Fibroblast of lung (primary cell): ENCODE measurements around the gene GABBR2. TPM values are rescaled to one million over a fixed set of nuclear protein-coding genes. Genes with fewer than 3 reads are reported as not detected.
"Not testable (repeated sequence)": the region's sequence is repeated elsewhere in the genome, so short reads cannot be mapped to it uniquely, and the experiment has no call there.

Experiments
- DNase-seq, 2 donors: peaks; one replicate each; pipeline versions ENCODE4 v3.0.0 to v3.0.0-alpha.2; 2010; ENCODE audit warnings: low read depth in 2 of 2
- H2AFZ ChIP-seq: 2 replicates; pipeline ENCODE4 v1.5.1; 2012; ENCODE audit warnings: low read length, control low read depth, inconsistent platforms
- H3K27ac ChIP-seq: 2 replicates; pipeline ENCODE4 v1.5.1; 2011; ENCODE audit warnings: low read length, control low read depth; ENCODE audit not compliant: insufficient read depth
- H3K27me3 ChIP-seq: 2 replicates; pipeline ENCODE4 v1.5.1; 2011; ENCODE audit warnings: mild to moderate bottlenecking, low read length; ENCODE audit not compliant: control insufficient read depth, insufficient read depth
- H3K36me3 ChIP-seq: 2 replicates; pipeline ENCODE4 v1.5.1; 2011; ENCODE audit warnings: low read length; ENCODE audit not compliant: control insufficient read depth, insufficient read depth
- H3K4me1 ChIP-seq: 2 replicates; pipeline ENCODE4 v1.5.1; 2011; ENCODE audit warnings: low read length; ENCODE audit not compliant: control insufficient read depth, insufficient read depth; ENCODE audit errors: extremely low read depth
- H3K4me2 ChIP-seq: 2 replicates; pipeline ENCODE4 v1.5.1; 2011; ENCODE audit warnings: low read length, control low read depth; ENCODE audit not compliant: insufficient read depth; ENCODE audit errors: extremely low read depth
- H3K4me3 ChIP-seq, 4 experiments: fragments of 200-600 bp in 1 of 4; sonication (generic) in 1 of 4; replicated peaks in 1 of 4; 2 replicates each; pipeline ENCODE4 v1.5.1; 2011 to 2016; ENCODE audit warnings: low read length in 4 of 4, low read depth in 3 of 4, mild to moderate bottlenecking in 3 of 4, control low read depth in 2 of 4, inconsistent platforms in 1 of 4, mixed read lengths in 1 of 4; ENCODE audit not compliant: insufficient read depth in 1 of 4; ENCODE audit errors: control extremely low read depth in 1 of 4
- H3K79me2 ChIP-seq: 2 replicates; pipeline ENCODE4 v1.5.1; 2012; ENCODE audit warnings: mild to moderate bottlenecking, low read length, inconsistent platforms; ENCODE audit not compliant: control insufficient read depth, insufficient read depth
- H3K9ac ChIP-seq: 2 replicates; pipeline ENCODE4 v1.5.1; 2011; ENCODE audit warnings: mild to moderate bottlenecking, low read length, control low read depth; ENCODE audit not compliant: insufficient read depth
- H3K9me3 ChIP-seq: 2 replicates; pipeline ENCODE4 v1.5.1; 2012; ENCODE audit warnings: low read depth, low read length; ENCODE audit not compliant: control insufficient read depth, insufficient read depth
- H4K20me1 ChIP-seq: 2 replicates; pipeline ENCODE4 v1.5.1; 2011; ENCODE audit warnings: low read length; ENCODE audit not compliant: control insufficient read depth, insufficient read depth; ENCODE audit errors: extremely low read depth
- CTCF ChIP-seq, 2 donors: IDR thresholded peaks in 1 of 2; conservative IDR thresholded peaks in 1 of 2; 1 replicate in 1 of 2; 2 replicates in 1 of 2; pipeline ENCODE4 v1.5.1; 2011 to 2012; ENCODE audit warnings: low read length in 2 of 2, control low read depth in 1 of 2, inconsistent platforms in 1 of 2, low read depth in 1 of 2, mild to moderate bottlenecking in 1 of 2
- EZH2 ChIP-seq: IDR thresholded peaks from 2 replicates; pipeline ENCODE4 v1.5.1; 2012; ENCODE audit warnings: low read length, control low read depth, mild to moderate bottlenecking; ENCODE audit errors: missing control alignments
- polyA plus RNA-seq, 2 donors: library from polyadenylated mRNA; depleted of rRNA in 1 of 2; stranded (reverse) in 1 of 2; unstranded in 1 of 2; fragments of >200 nt; gene quantifications; 2 replicates each; pipeline ENCODE4 v1.2.1, GENCODE V29; 2011 to 2012; ENCODE audit warnings: missing spikeins in 1 of 2
- total RNA-seq: library from RNA; depleted of rRNA; stranded (reverse); fragments of >200 nt; gene quantifications from 2 replicates; pipeline ENCODE4 v1.2.1, GENCODE V29; 2014

The GABBR2 gene
- total and polyA plus RNA-seq, 2 donors (not counting 1 experiment from before 2014, with no cell fraction given): 0.32 to 0.33 TPM

DNA sequence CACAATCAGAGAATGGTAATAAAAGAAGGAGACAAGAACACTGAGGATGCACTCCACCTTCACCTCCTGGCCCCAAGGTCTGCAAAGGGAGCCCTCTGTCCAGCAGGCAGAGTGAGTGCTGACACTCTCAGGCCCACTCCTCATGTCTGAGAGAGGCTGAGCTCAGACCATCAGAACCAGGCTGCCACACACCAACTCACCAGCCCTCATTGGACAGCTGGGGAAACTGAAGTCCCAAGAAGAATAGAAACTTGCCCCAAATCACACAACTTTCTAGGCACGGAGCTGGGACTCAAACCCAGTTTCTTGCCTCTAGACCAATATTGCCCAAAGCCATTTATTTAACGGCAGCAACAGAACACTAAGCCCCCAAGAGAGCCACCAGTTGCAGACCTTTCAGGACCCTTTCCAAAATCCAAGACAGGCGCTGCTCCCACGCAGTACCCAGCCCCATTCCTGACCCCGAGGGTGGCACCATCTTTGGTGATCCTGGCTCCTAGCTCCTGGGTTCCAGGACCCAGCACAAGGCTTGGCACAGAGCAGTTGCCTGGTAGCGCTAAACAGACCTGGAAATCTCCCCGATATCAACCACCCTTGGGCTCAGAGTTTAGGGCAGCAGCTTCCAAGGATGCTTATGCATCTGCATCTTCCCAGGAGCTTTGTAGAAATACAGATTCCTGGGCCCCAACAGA, 192.4 kb downstream of the GABBR2 start:
- H3K4me1 ChIP-seq: no peaks in the 10 kb centered on the region
- no peak overlapping the region for H3K4me3 ChIP-seq
- no peaks in the 10 kb centered on the region for H3K79me2 ChIP-seq
- no peak overlapping the region for H3K4me2 ChIP-seq
- H4K20me1 ChIP-seq: no peaks in the 10 kb centered on the region
- no peak overlapping the region for H3K9ac ChIP-seq
- no peak for TF ChIP-seq EZH2
- TF ChIP-seq CTCF (conservative IDR thresholded peaks at IDR 0.05 in 1 of 2, IDR thresholded peaks at IDR 0.05 in 1 of 2; ENCODE audit: low read depth in 1 of 2, low read length in 2 of 2): no peak
- no peak overlapping the region for H3K27ac ChIP-seq
- no peaks in the 10 kb centered on the region for H3K36me3 ChIP-seq
- no peak overlapping the region for H2AFZ ChIP-seq
- no peak for DNase-seq
- H3K27me3 ChIP-seq: no peaks in the 10 kb centered on the region
- no peaks in the 10 kb centered on the region for H3K9me3 ChIP-seq

GRCh38 chr9:98515506-98516204, 193.1 kb downstream of the GABBR2 start:
- Histone ChIP-seq H3K9me3 (no peaks in the 10 kb centered on the region), H3K4me1 (no peaks in the 10 kb centered on the region), H3K36me3 (no peaks in the 10 kb centered on the region), H4K20me1 (no peaks in the 10 kb centered on the region), H3K4me3 (no peak overlapping the region), H3K79me2 (no peaks in the 10 kb centered on the region), H3K27me3 (no peaks in the 10 kb centered on the region), H3K27ac (no peak overlapping the region), H2AFZ (no peak overlapping the region), H3K9ac (no peak overlapping the region), H3K4me2 (no peak overlapping the region)
- no peak for DNase-seq
- TF ChIP-seq CTCF (conservative IDR thresholded peaks at IDR 0.05 in 1 of 2, IDR thresholded peaks at IDR 0.05 in 1 of 2; ENCODE audit: low read depth in 1 of 2, low read length in 2 of 2) (no peak), EZH2 (no peak)

GRCh38 chr9:98514841-98515240, 193.9 kb downstream of the GABBR2 start:
- H3K9ac ChIP-seq: no peak overlapping the region
- TF ChIP-seq EZH2: no peak
- no peak for TF ChIP-seq CTCF (conservative IDR thresholded peaks at IDR 0.05 in 1 of 2, IDR thresholded peaks at IDR 0.05 in 1 of 2; ENCODE audit: low read depth in 1 of 2, low read length in 2 of 2)
- H3K27ac ChIP-seq: no peak overlapping the region
- no peak overlapping the region for H2AFZ ChIP-seq
- H3K4me3 ChIP-seq: no peak overlapping the region
- no peaks in the 10 kb centered on the region for H3K36me3 ChIP-seq
- no peak for DNase-seq
- H3K9me3 ChIP-seq: no peaks in the 10 kb centered on the region
- H3K79me2 ChIP-seq: no peaks in the 10 kb centered on the region
- no peaks in the 10 kb centered on the region for H4K20me1 ChIP-seq
- no peaks in the 10 kb centered on the region for H3K4me1 ChIP-seq
- H3K27me3 ChIP-seq: no peaks in the 10 kb centered on the region
- H3K4me2 ChIP-seq: no peak overlapping the region

- not testable (repeated sequence) for H3K4me1 ChIP-seq, H4K20me1 ChIP-seq, H3K9me3 ChIP-seq, H3K4me3 ChIP-seq, DNase-seq, H3K36me3 ChIP-seq, H3K79me2 ChIP-seq, H3K4me2 ChIP-seq, H3K27ac ChIP-seq, H2AFZ ChIP-seq, H3K27me3 ChIP-seq, H3K9ac ChIP-seq
Measured at GRCh38 chr9:98508217-98508919, 200.4 kb downstream of the GABBR2 start.
